K562 (cell line): ENCODE data around the gene KDM5A. TPM values are rescaled to one million over a fixed set of nuclear protein-coding genes. Genes with fewer than 3 reads are reported as not detected.

Experiments used
- ARID4B ChIP-seq: sonication (generic); formaldehyde crosslinking; IDR thresholded peaks from 2 replicates; pipeline ENCODE4 v1.8.0; 2022; ENCODE audit warnings: mild to moderate bottlenecking, missing genetic modification reagents
- BACH1 ChIP-seq: fragments of 200-800 bp; sonication (Bioruptor generic); IDR thresholded peaks from 2 replicates; pipeline ENCODE4 v1.6.1; 2016; ENCODE audit warnings: missing genetic modification characterization, missing compliant biosample characterization
- C11orf30 ChIP-seq: fragments of 450-650 bp; IDR thresholded peaks from 2 replicates; pipeline ENCODE4 v1.6.1; 2016; ENCODE audit warnings: low read depth, mild to moderate bottlenecking
- E2F4 ChIP-seq: sonication (generic); formaldehyde crosslinking; IDR thresholded peaks from 2 replicates; pipeline ENCODE4 v1.8.0; 2022; ENCODE audit warnings: mild to moderate bottlenecking, low read depth, missing genetic modification reagents
- EGR1 ChIP-seq: fragments of 450-650 bp; conservative IDR thresholded peaks from 2 replicates; pipeline ENCODE4 v1.6.1; 2017; ENCODE audit warnings: mild to moderate bottlenecking
- FOXA1 ChIP-seq: fragments of 450-650 bp; IDR thresholded peaks from 2 replicates; pipeline ENCODE4 v1.6.1; 2016; ENCODE audit warnings: mild to moderate bottlenecking, borderline replicate concordance
- GABPB1 ChIP-seq: sonication (generic); formaldehyde crosslinking; IDR thresholded peaks from 2 replicates; pipeline ENCODE4 v1.8.0; 2022; ENCODE audit warnings: mild to moderate bottlenecking, missing genetic modification reagents
- HCFC1 ChIP-seq: IDR thresholded peaks from 2 replicates; pipeline ENCODE4 v1.6.1; 2012; ENCODE audit warnings: low read depth, low read length, improper control_type of control experiment
- HDAC1 ChIP-seq, 2 experiments: fragments of 450-650 bp; IDR thresholded peaks; 2 replicates each; pipeline ENCODE4 v1.6.1; 2016 to 2017; ENCODE audit warnings: inconsistent platforms in 1 of 2, mild to moderate bottlenecking in 1 of 2, moderate library complexity in 1 of 2
- KDM4B ChIP-seq, 2 experiments: fragments of 450-650 bp in 1 of 2; sonication (generic) in 1 of 2; IDR thresholded peaks; 2 replicates each; pipeline ENCODE4 v1.6.1; 2016 to 2017; ENCODE audit warnings: borderline replicate concordance in 2 of 2, antibody characterized with exemption in 1 of 2, low read depth in 1 of 2, mild to moderate bottlenecking in 1 of 2
- KDM5B ChIP-seq: fragments of 200-600 bp; sonication (generic); IDR thresholded peaks from 2 replicates; pipeline ENCODE4 v1.6.1; 2012; ENCODE audit warnings: low read depth, mild to moderate bottlenecking, moderate library complexity, low read length, control low read depth, inconsistent platforms; ENCODE audit not compliant: insufficient replicate concordance
- NR3C1 ChIP-seq: sonication (generic); formaldehyde crosslinking; IDR thresholded peaks from 2 replicates; pipeline ENCODE4 v1.8.1; 2022; ENCODE audit warnings: missing genetic modification reagents
- PPARD ChIP-seq: fragments of 250-450 bp; sonication (Bioruptor Pico); IDR thresholded peaks from 2 replicates; pipeline ENCODE4 v1.8.0; 2022; ENCODE audit warnings: inconsistent platforms, mild to moderate bottlenecking, moderate library complexity
- RERE ChIP-seq: sonication (generic); formaldehyde crosslinking; IDR thresholded peaks from 2 replicates; pipeline ENCODE4 v1.8.0; 2023; ENCODE audit warnings: missing genetic modification reagents, mild to moderate bottlenecking, borderline replicate concordance
- RFX7 ChIP-seq: fragments of 250-450 bp; sonication (Bioruptor Pico); IDR thresholded peaks from 2 replicates; pipeline ENCODE4 v1.5.1; 2021; ENCODE audit warnings: mild to moderate bottlenecking
- XRCC5 ChIP-seq: fragments of 200-400 bp; formaldehyde crosslinking; IDR thresholded peaks from 2 replicates; pipeline ENCODE4 v1.6.1; 2017; ENCODE audit warnings: low read depth, mild to moderate bottlenecking, low read length
- polyA plus RNA-seq, 8 experiments: library from polyadenylated mRNA; depleted of rRNA in 4 of 8; stranded (reverse) in 5 of 8; unstranded in 3 of 8; fragments of >200 nt; fragmentation: Nextera tagmentation in 2 of 8; fragmentation: Illumina TruSeq in 1 of 8; extraction: Ambion mirVana in 2 of 8; extraction: Trizol in 1 of 8; gene quantifications; 2 replicates each; pipeline versions ENCODE4 v1.2.1 to v1.2.3, GENCODE V29; 2011 to 2014; ENCODE audit warnings: inconsistent platforms in 1 of 8, missing spikeins in 1 of 8
- total RNA-seq, 7 experiments: library from RNA; depleted of rRNA in 6 of 7; stranded (reverse); fragments of >200 nt in 6 of 7; fragmentation: Illumina TruSeq in 2 of 7; extraction: Trizol in 2 of 7; gene quantifications; 2 replicates each; pipeline versions ENCODE4 v1.2.1 to v1.2.3, GENCODE V29; 2011 to 2021; ENCODE audit warnings: low replicate concordance in 1 of 7

The KDM5A gene
- total and polyA plus RNA-seq, 9 of the 15 experiments (the other 6 are each of a cell fraction or from before 2014, with no cell fraction given): 5.5 to 35.1 (median 13.1) TPM

- TF ChIP-seq C11orf30 (peak; percentile 91), RFX7 (no peak), BACH1 (no peak), HDAC1 (IDR thresholded peaks at IDR 0.05) (peak; percentile 54 to 82; a peak in 2 of 4 replicates), KDM5B (peak; percentile 42), HCFC1 (peak; percentile 78), PPARD (CRISPR knock-in tag) (no peak), ARID4B (CRISPR knock-in tag) (peak; percentile 77), EGR1 (no peak), KDM4B (IDR thresholded peaks at IDR 0.05; ENCODE audit: borderline replicate concordance in 2 of 2, low read depth in 1 of 2) (peak in 1 of 2 experiments; percentile 57; a peak in 2 of 4 replicates), FOXA1 (no peak), E2F4 (CRISPR knock-in tag) (no peak), RERE (CRISPR knock-in tag) (0 out of 2 replicates have a peak, but pooled peaks have one; percentile 21), XRCC5 (peak; percentile 80), NR3C1 (CRISPR knock-in tag) (no peak), GABPB1 (CRISPR knock-in tag) (peak; percentile 97)
These were observed at the start of gene KDM5A (continued) for GRCh38 chr12:389142-390096.
